Liver (tissue), 9 donors: Measurements from ENCODE around the gene BHLHA15. TPM values are rescaled to one million over a fixed set of nuclear protein-coding genes. Genes with fewer than 3 reads are reported as not detected.

Experiments used
- DNase-seq: peaks from one replicate; pipeline ENCODE4 v3.0.0-alpha.2; 2017; ENCODE audit warnings: low spot score
- H3K27ac ChIP-seq, 2 donors: one replicate each; pipeline ENCODE4 v1.7.0; 2013; ENCODE audit warnings: inconsistent platforms in 2 of 2, low read length in 2 of 2, control low read depth in 1 of 2, low read depth in 1 of 2, mild to moderate bottlenecking in 1 of 2
- H3K27me3 ChIP-seq, 4 donors: one replicate each; pipeline versions ENCODE4 v1.6.1 to v1.7.0; 2013; ENCODE audit warnings: low read length in 3 of 4, inconsistent platforms in 1 of 4, mild to moderate bottlenecking in 1 of 4, moderate library complexity in 1 of 4; ENCODE audit not compliant: control insufficient read depth in 4 of 4, insufficient read depth in 4 of 4
- H3K36me3 ChIP-seq, 4 donors: one replicate each; pipeline versions ENCODE4 v1.6.1 to v1.7.0; 2013; ENCODE audit warnings: low read length in 3 of 4, mild to moderate bottlenecking in 3 of 4, low read depth in 1 of 4, moderate library complexity in 1 of 4; ENCODE audit not compliant: control insufficient read depth in 4 of 4, insufficient read depth in 3 of 4
- H3K4me1 ChIP-seq, 4 donors: one replicate each; pipeline versions ENCODE4 v1.6.1 to v1.7.0; 2013; ENCODE audit warnings: low read length in 3 of 4, mild to moderate bottlenecking in 3 of 4, moderate library complexity in 1 of 4; ENCODE audit not compliant: control insufficient read depth in 4 of 4, insufficient read depth in 4 of 4
- H3K4me3 ChIP-seq, 3 donors: one replicate each; pipeline versions ENCODE4 v1.6.1 to v1.7.0; 2013; ENCODE audit warnings: low read length in 3 of 3, control low read depth in 1 of 3, low read depth in 1 of 3, mild to moderate bottlenecking in 1 of 3
- H3K9ac ChIP-seq, 2 donors: one replicate each; pipeline ENCODE4 v1.7.0; 2013; ENCODE audit warnings: low read length in 2 of 2, mild to moderate bottlenecking in 2 of 2, moderate library complexity in 2 of 2, control low read depth in 1 of 2, low read depth in 1 of 2
- H3K9me3 ChIP-seq, 4 donors: one replicate each; pipeline versions ENCODE4 v1.6.1 to v1.7.0; 2013; ENCODE audit warnings: low read length in 3 of 4; ENCODE audit not compliant: control insufficient read depth in 4 of 4
- ATF3 ChIP-seq: IDR thresholded peaks from 2 replicates; pipeline ENCODE4 v1.6.1; 2016; ENCODE audit warnings: antibody characterized with exemption
- FOXA1 ChIP-seq: IDR thresholded peaks from 2 replicates; pipeline ENCODE4 v1.6.1; 2016; ENCODE audit warnings: antibody characterized with exemption
- FOXA2 ChIP-seq: IDR thresholded peaks from 2 replicates; pipeline ENCODE4 v1.6.1; 2016; ENCODE audit warnings: antibody characterized with exemption
- GABPA ChIP-seq, 2 donors: IDR thresholded peaks in 1 of 2; conservative IDR thresholded peaks in 1 of 2; 2 replicates each; pipeline ENCODE4 v1.6.1; 2016; ENCODE audit warnings: antibody characterized with exemption in 2 of 2, mild to moderate bottlenecking in 1 of 2, moderate library complexity in 1 of 2
- HNF4A ChIP-seq, 2 donors: conservative IDR thresholded peaks; 2 replicates each; pipeline ENCODE4 v1.6.1; 2016; ENCODE audit warnings: antibody characterized with exemption in 2 of 2, mild to moderate bottlenecking in 2 of 2
- JUND ChIP-seq, 2 donors: IDR thresholded peaks; 2 replicates each; pipeline ENCODE4 v1.6.1; 2016; ENCODE audit warnings: antibody characterized with exemption in 2 of 2
- NR2F2 ChIP-seq: IDR thresholded peaks from 2 replicates; pipeline ENCODE4 v1.6.1; 2016; ENCODE audit warnings: antibody characterized with exemption
- RAD21 ChIP-seq, 2 donors: IDR thresholded peaks; 2 replicates each; pipeline ENCODE4 v1.6.1; 2016; ENCODE audit warnings: antibody characterized with exemption in 2 of 2, mild to moderate bottlenecking in 2 of 2
- REST ChIP-seq: IDR thresholded peaks from 2 replicates; pipeline ENCODE4 v1.6.1; 2016; ENCODE audit warnings: antibody characterized with exemption, mild to moderate bottlenecking
- RXRA ChIP-seq, 2 donors: IDR thresholded peaks; 2 replicates each; pipeline ENCODE4 v1.6.1; 2017 to 2018; ENCODE audit warnings: antibody characterized with exemption in 2 of 2, mild to moderate bottlenecking in 1 of 2
- SP1 ChIP-seq: IDR thresholded peaks from 2 replicates; pipeline ENCODE4 v1.6.1; 2018; ENCODE audit warnings: antibody characterized with exemption, mild to moderate bottlenecking
- TAF1 ChIP-seq: conservative IDR thresholded peaks from 2 replicates; pipeline ENCODE4 v1.6.1; 2016; ENCODE audit warnings: antibody characterized with exemption, mild to moderate bottlenecking
- WGBS: extraction: QIAGEN DNeasy Blood & Tissue Kit; methylation state at CpG from one replicate; pipeline ENCODE4 v1.1.7; 2013; 5-methylcytosine and 5-hydroxymethylcytosine counted together
- polyA plus RNA-seq, 2 donors: library from polyadenylated mRNA; stranded (reverse) in 1 of 2; unstranded in 1 of 2; fragments of 200-250 nt in 1 of 2; fragments of >200 nt in 1 of 2; fragmentation: Nextera tagmentation in 1 of 2; extraction: Ambion mirVana in 1 of 2; gene quantifications; one replicate each; pipeline versions ENCODE4 v1.2.1 to v1.2.3, GENCODE V29; 2013 to 2015
- total RNA-seq, 2 donors: library from RNA; depleted of rRNA; stranded (reverse); fragments of >200 nt; gene quantifications; one replicate each; pipeline ENCODE4 v1.2.3, GENCODE V29; 2014
- TF ChIP-seq, protein P1 (sequence below): IDR thresholded peaks from 2 replicates; pipeline ENCODE4 v1.6.1; 2016; ENCODE audit warnings: antibody characterized with exemption
- TF ChIP-seq, protein P2 (sequence below): fragments of 150-350 bp; IDR thresholded peaks from 2 replicates; pipeline ENCODE4 v1.5.1; 2017; ENCODE audit warnings: improper control_type of control experiment, low read depth, low read length; ENCODE audit not compliant: missing input control
- donor health status: healthy.
- donor health status: healthy.
- donor health status: healthy.
- donor health status: healthy.
- donor health status: healthy.

The BHLHA15 gene
- total and polyA plus RNA-seq, 4 donors: 1.0 to 28.9 (median 7.6) TPM

GRCh38 chr7:98170966-98171365 lies 40.3 kb upstream of the BHLHA15 start:
- Histone ChIP-seq H3K9me3 (no peaks in the 10 kb centered on the region), H3K9ac (no peak overlapping the region), H3K36me3 (peaks cover 0 to 4% (median 2%) of the 10 kb centered on the region in 4 donors), H3K27ac (no peak overlapping the region), H3K4me3 (no peak overlapping the region), H3K27me3 (no peaks in the 10 kb centered on the region), H3K4me1 (peaks cover 0 to 22% (median 8%) of the 10 kb centered on the region in 4 donors)
- TF ChIP-seq, protein P1, sequence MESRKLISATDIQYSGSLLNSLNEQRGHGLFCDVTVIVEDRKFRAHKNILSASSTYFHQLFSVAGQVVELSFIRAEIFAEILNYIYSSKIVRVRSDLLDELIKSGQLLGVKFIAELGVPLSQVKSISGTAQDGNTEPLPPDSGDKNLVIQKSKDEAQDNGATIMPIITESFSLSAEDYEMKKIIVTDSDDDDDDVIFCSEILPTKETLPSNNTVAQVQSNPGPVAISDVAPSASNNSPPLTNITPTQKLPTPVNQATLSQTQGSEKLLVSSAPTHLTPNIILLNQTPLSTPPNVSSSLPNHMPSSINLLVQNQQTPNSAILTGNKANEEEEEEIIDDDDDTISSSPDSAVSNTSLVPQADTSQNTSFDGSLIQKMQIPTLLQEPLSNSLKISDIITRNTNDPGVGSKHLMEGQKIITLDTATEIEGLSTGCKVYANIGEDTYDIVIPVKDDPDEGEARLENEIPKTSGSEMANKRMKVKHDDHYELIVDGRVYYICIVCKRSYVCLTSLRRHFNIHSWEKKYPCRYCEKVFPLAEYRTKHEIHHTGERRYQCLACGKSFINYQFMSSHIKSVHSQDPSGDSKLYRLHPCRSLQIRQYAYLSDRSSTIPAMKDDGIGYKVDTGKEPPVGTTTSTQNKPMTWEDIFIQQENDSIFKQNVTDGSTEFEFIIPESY: no peak
- no peak for TF ChIP-seq SP1
- no peak for TF ChIP-seq HNF4A (conservative IDR thresholded peaks at IDR 0.05)
- no peak for TF ChIP-seq RXRA (IDR thresholded peaks at IDR 0.05)
- no peak for TF ChIP-seq REST
- TF ChIP-seq TAF1: no peak
- no peak for TF ChIP-seq GABPA (IDR thresholded peaks at IDR 0.05 in 1 of 2, conservative IDR thresholded peaks at IDR 0.05 in 1 of 2)
- no peak for TF ChIP-seq ATF3
- TF ChIP-seq FOXA1: no peak
- TF ChIP-seq NR2F2: no peak
- TF ChIP-seq, protein P2, sequence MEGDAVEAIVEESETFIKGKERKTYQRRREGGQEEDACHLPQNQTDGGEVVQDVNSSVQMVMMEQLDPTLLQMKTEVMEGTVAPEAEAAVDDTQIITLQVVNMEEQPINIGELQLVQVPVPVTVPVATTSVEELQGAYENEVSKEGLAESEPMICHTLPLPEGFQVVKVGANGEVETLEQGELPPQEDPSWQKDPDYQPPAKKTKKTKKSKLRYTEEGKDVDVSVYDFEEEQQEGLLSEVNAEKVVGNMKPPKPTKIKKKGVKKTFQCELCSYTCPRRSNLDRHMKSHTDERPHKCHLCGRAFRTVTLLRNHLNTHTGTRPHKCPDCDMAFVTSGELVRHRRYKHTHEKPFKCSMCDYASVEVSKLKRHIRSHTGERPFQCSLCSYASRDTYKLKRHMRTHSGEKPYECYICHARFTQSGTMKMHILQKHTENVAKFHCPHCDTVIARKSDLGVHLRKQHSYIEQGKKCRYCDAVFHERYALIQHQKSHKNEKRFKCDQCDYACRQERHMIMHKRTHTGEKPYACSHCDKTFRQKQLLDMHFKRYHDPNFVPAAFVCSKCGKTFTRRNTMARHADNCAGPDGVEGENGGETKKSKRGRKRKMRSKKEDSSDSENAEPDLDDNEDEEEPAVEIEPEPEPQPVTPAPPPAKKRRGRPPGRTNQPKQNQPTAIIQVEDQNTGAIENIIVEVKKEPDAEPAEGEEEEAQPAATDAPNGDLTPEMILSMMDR: no peak
- no peak for TF ChIP-seq JUND (IDR thresholded peaks at IDR 0.05)
- no peak for TF ChIP-seq FOXA2
- TF ChIP-seq RAD21 (IDR thresholded peaks at IDR 0.05): no peak
- 94% methylated on average over 8 of the region's 8 CpGs for WGBS
- DNase-seq: no peak

DNA sequence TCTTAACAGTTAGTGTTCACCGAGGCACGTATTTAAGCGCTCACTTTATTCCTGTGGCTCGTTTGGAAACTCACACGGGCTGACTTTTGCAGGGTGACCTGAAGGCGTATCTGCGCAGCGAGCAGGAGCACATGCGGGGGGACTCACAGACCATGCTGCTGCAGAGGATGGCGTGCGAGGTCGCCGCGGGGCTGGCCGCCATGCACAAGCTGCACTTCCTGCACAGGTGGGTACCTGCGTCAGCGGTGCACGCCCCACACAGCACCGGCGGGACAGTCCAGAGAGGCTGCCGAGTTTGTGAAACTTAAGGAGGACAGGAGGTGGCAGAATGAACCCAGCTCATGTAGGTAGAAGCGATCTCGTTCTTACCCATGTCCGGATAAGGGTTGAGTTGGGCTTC lies 39.8 kb upstream of the BHLHA15 start:
- H3K27me3 ChIP-seq: no peaks in the 10 kb centered on the region

More for the DNA sequence above, 39.8 kb upstream of the BHLHA15 start:
- H3K9ac ChIP-seq: no peak overlapping the region
- H3K36me3 ChIP-seq: peaks cover 0 to 4% (median 2%) of the 10 kb centered on the region in 4 donors
- H3K4me3 ChIP-seq: no peak overlapping the region
- no peak for DNase-seq
- WGBS: 97% methylated on average over 24 of the region's 24 CpGs
- peaks cover 0 to 20% (median 6%) of the 10 kb centered on the region in 4 donors for H3K4me1 ChIP-seq
- no peak for TF ChIP-seq TAF1
- no peak for TF ChIP-seq REST
- TF ChIP-seq GABPA (IDR thresholded peaks at IDR 0.05 in 1 of 2, conservative IDR thresholded peaks at IDR 0.05 in 1 of 2): no peak
- no peak for TF ChIP-seq JUND (IDR thresholded peaks at IDR 0.05)
- no peak overlapping the region for H3K27ac ChIP-seq
- H3K9me3 ChIP-seq: no peaks in the 10 kb centered on the region
